Fibroblast of villous mesenchyme (primary cell): Measurements from ENCODE around the gene LCORL. TPM values are rescaled to one million over a fixed set of nuclear protein-coding genes. Genes with fewer than 3 reads are reported as not detected.
A peak's percentile ranks its signal among the peaks of the same experiment; 100 is the strongest.
"Not testable (repeated sequence)": the region's sequence is repeated elsewhere in the genome, so short reads cannot be mapped to it uniquely, and the experiment has no call there.

Experiments used
- DNase-seq: peaks from one replicate; pipeline ENCODE4 v3.0.0-alpha.2; 2010; ENCODE audit warnings: low read depth
- H3K4me3 ChIP-seq: 2 replicates; pipeline ENCODE4 v1.5.1; 2011; ENCODE audit warnings: low read depth, mild to moderate bottlenecking, low read length
- CTCF ChIP-seq: IDR thresholded peaks from 2 replicates; pipeline ENCODE4 v1.5.1; 2012; ENCODE audit warnings: low read depth, mild to moderate bottlenecking, low read length; ENCODE audit not compliant: insufficient read depth
- total RNA-seq: library from RNA; depleted of rRNA; stranded (reverse); fragments of >200 nt; gene quantifications from 2 replicates; pipeline ENCODE4 v1.2.3, GENCODE V29; 2012

LCORL gene
- total RNA-seq, 1 donor, result 19.4 TPM

DNA sequence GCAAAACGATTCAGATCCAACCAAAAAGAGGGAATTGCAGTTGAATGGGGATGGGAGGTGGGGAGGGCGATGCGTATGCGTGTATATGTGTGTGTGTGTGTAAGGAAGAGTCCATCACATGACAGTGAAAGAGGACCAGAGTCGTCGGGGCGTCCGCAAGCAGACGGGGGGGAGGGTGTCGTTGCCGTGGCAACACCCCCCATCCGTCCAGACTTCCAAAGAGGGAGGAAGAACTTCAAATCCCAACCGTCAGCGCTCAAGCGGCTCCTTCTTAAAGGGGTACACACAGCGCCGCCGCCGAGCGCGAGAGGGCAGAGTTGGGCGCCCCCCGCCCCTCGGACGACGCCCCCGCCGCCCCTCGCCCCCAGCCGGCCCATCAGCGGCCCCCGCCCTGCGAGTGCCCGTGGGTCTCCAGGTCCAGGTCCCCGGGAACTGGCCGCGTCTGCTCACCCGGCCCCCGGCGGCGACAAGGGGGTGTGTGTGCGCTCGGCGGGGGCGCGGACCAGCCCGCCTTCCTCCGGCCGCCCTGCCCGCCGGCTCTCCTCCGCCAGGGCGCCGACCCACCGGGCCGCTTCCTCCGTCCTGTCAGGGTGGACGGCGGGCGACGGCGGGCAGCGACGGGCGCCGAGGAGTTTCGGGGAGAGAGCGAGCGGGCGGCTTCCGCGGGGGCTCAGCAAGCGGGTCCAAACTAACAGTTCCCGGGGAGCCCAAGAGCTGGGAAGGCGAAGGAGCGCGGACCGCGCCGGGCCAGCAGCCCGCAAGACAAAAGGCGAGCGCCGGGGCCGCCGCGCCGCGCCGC is 685 bp downstream of the LCORL start:
- peak overlapping the region; percentile 67 for H3K4me3 ChIP-seq
- peak; percentile 82 for DNase-seq
- TF ChIP-seq CTCF, result no peak

DNA sequence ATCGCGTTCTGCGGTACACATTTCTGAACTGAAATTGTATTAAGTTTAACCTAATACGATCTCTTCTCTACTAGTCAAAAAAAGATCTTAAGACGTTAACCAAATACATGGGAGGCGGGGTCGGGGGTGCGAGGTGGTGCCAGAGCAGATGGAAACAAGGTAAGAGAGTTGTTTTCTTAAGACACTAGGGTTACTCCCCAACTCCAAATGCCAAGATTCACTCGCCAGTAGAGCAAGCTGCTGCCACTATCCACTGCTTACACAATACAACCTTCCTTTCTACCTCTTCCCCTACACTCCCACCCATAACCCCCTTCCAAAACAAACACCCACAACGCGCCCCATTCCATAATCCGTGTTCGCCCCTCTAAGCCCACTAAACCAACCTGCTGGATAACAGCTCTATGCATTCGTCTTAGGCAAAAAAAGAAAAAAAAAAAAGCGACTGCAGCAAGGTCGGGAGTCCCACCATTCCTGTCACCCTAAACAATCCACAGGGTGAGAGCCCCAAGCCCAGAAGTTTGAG is 1.3 kb downstream of the LCORL start:
- DNase-seq, result peak; percentile 17
- TF ChIP-seq CTCF, result no peak
- peak overlapping the region; percentile 67 for H3K4me3 ChIP-seq

- TF ChIP-seq CTCF, result no peak
- DNase-seq, result no peak
- no peak overlapping the region for H3K4me3 ChIP-seq
These were observed 7.3 kb downstream of the LCORL start for GRCh38 chr4:18014269-18014668.

DNA sequence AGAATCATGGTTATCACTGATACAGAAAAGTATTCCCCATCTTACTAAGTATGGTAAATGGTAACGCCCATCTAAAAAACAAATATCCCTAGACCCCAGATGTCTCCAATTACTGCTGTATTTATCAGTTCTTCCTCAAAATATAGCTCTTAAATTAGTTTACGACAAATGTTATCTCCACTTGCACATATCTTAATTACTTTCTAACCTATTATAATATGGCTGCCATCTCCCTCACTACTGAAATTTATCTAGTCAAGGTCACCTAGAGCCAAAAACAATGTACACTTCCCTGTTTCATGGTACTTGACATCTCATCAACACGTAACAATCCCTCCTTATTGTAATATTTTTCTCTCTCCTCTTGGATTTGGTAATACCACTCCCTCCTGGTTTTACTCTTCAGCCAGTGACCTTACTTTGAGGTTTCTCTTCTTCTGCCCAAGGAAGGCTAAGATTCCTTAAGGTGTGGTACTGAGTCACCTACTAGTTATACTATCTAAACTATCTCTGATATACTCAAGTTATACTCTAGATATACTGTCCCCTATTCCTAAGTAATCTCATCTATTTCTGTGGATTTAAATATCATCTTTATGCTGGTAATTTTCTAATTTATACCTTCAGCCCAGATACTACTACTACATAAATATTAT is 8.6 kb downstream of the LCORL start:
- H3K4me3 ChIP-seq, result no peak overlapping the region
- TF ChIP-seq CTCF, result no peak
- no peak for DNase-seq

GRCh38 chr4:18012134-18012806 is 9.3 kb downstream of the LCORL start:
- DNase-seq, result no peak
- no peak for TF ChIP-seq CTCF
- H3K4me3 ChIP-seq, result no peak overlapping the region

DNA sequence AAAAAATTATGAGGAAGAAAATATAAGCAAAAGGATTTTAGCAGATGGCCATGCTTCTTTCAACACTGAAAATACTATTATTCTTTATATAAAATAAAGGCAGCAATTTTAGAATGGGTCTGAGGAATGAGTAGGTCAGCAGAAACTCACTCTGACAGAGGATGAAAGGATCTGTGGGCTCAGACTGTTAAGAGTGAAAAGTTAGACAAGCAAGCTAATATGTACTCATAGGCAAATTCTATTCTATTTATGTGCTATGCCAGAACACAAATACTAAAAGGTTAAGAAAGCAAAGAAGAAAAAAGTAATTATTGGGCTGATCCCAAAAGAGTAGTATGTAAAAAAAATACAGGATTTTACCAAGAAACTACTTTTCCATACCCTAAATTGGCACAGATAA is 13.9 kb downstream of the LCORL start:
- TF ChIP-seq CTCF, result no peak
- no peak for DNase-seq
- H3K4me3 ChIP-seq, result no peak overlapping the region

DNA sequence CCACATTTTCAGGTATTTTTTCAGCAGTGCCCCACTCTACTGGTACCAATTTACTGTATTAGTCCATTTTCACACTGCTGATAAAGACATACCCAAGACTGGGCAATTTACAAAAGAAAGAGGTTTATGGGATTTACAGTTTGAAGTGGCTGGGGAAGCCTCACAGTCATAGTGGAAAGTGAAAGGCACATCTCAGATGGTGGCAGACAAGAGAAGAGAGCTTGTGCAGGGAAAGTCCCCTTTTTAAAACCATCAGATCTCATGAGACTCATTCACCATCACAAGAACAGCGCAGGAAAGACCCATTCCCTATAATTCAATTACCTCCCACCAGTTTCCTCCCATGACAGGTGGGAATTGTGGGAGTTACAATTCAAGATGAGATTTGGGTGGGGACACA is 15.1 kb downstream of the LCORL start:
- not testable (repeated sequence) for H3K4me3 ChIP-seq, DNase-seq
